ENCODE data around the gene TUBGCP6.

GRCh38 chr22:50175921-50176849, 68.6 kb downstream of the TUBGCP6 start:
- TF ChIP-seq POLR2A (IDR thresholded peaks at IDR 0.05) (no peak), CTCF (IDR thresholded peaks at IDR 0.05) (no peak)
